Panc1 (cell line): ENCODE measurements around the gene AFM. TPM values are rescaled to one million over a fixed set of nuclear protein-coding genes. Genes with fewer than 3 reads are reported as not detected.

Experiments
- ATAC-seq: fragments of 200-7000 bp; cut with Tn5 transposase; 2 replicates; pipeline ENCODE4 v1.9.1; 2020; ENCODE audit warnings: mild to moderate bottlenecking, moderate library complexity
- BruUV-seq: library from RNA; stranded (reverse); fragments of 400-500 nt; replicated peaks from 2 replicates; lab custom pipeline; 2021; lab: Mats Ljungman, UMichigan
- CTCF ChIA-PET: fragments of 300-600 bp; sonication (Branson Sonifier 250); formaldehyde crosslinking; loops from one replicate; lab custom pipeline; 2022; ENCODE audit warnings: antibody characterized with exemption; lab: Charles Lee
- POLR2A ChIA-PET: fragments of 300-600 bp; sonication (Branson Sonifier 250); formaldehyde crosslinking; loops from one replicate; lab custom pipeline; 2022; ENCODE audit warnings: antibody characterized with exemption; lab: Charles Lee
- DNase-seq: peaks from one replicate; pipeline ENCODE4 v3.0.0-alpha.2; 2010; ENCODE audit warnings: low read depth, low spot score
- H3K27ac ChIP-seq: 2 replicates; pipeline ENCODE4 v1.5.1; 2011; ENCODE audit warnings: mild to moderate bottlenecking, low read length, inconsistent platforms
- H3K27me3 ChIP-seq: fragments of 200-500 bp; sonication (Bioruptor generic); 2 replicates; pipeline ENCODE4 v1.6.0; 2014; ENCODE audit warnings: low read length, inconsistent platforms; ENCODE audit not compliant: control insufficient read depth, insufficient read depth
- H3K36me3 ChIP-seq: fragments of 200-500 bp; sonication (Bioruptor generic); 2 replicates; pipeline ENCODE4 v1.5.1; 2014; ENCODE audit warnings: inconsistent platforms, mild to moderate bottlenecking, low read length, moderate library complexity; ENCODE audit not compliant: control insufficient read depth, insufficient read depth
- H3K4me1 ChIP-seq: 2 replicates; pipeline ENCODE4 v1.5.1; 2011; ENCODE audit warnings: inconsistent platforms, mild to moderate bottlenecking, low read length, moderate library complexity; ENCODE audit not compliant: control insufficient read depth, insufficient read depth
- H3K4me3 ChIP-seq, 2 experiments: 2 replicates each; pipeline ENCODE4 v1.5.1; 2011 to 2012; ENCODE audit warnings: low read depth in 2 of 2, low read length in 2 of 2, mild to moderate bottlenecking in 2 of 2, inconsistent platforms in 1 of 2, moderate library complexity in 1 of 2
- H3K9me3 ChIP-seq: fragments of 200-500 bp; sonication (Bioruptor generic); 2 replicates; pipeline ENCODE4 v1.5.1; 2014; ENCODE audit warnings: low read depth, mild to moderate bottlenecking, inconsistent platforms, low read length, moderate library complexity; ENCODE audit not compliant: control insufficient read depth, insufficient read depth
- CTCF ChIP-seq: fragments of 450-650 bp; IDR thresholded peaks from 2 replicates; pipeline ENCODE4 v1.5.1; 2017; ENCODE audit warnings: mild to moderate bottlenecking
- POLR2AphosphoS5 ChIP-seq: IDR thresholded peaks from 2 replicates; pipeline ENCODE4 v1.6.1; 2012; ENCODE audit warnings: mild to moderate bottlenecking, low read depth, low read length, moderate library complexity
- REST ChIP-seq, 2 experiments: IDR thresholded peaks; 2 replicates each; pipeline ENCODE4 v1.6.1; 2011 to 2012; ENCODE audit warnings: low read depth in 2 of 2, control low read depth in 1 of 2, low read length in 1 of 2, mild to moderate bottlenecking in 1 of 2, moderate library complexity in 1 of 2; ENCODE audit not compliant: insufficient read depth in 1 of 2
- SIN3A ChIP-seq: IDR thresholded peaks from 2 replicates; pipeline ENCODE4 v1.6.1; 2012; ENCODE audit warnings: low read depth, mild to moderate bottlenecking, low read length, moderate library complexity, borderline replicate concordance; ENCODE audit not compliant: insufficient read depth
- TCF7L2 ChIP-seq: IDR thresholded peaks from 2 replicates; pipeline ENCODE4 v1.6.1; 2011; ENCODE audit warnings: mild to moderate bottlenecking, low read depth, low read length, inconsistent platforms
- in situ Hi-C: cut with HindIII; loops from 2 replicates; pipeline ENCODE4 v1.10.0; 2016; ENCODE audit warnings: low sequenced_read_pairs, low pct_unique_long_range_greater_than_20kb
- intact Hi-C: fragments of 100-400 bp; cut with micrococcal nuclease; formaldehyde crosslinking; loops from one replicate; pipeline ENCODE4 v1.10.0; 2022; ENCODE audit not compliant: unreplicated experiment
- total RNA-seq: library from RNA; stranded (reverse); gene quantifications from one replicate; pipeline ENCODE4 v1.2.1, GENCODE V29; 2021; ENCODE audit not compliant: unreplicated experiment

Gene AFM
- total RNA-seq, 1 experiment from 2014 or later = not detected

GRCh38 chr4:73540826-73541225 lies 59.3 kb downstream of the AFM start:
- no peaks in the 10 kb centered on the region for H3K4me1 ChIP-seq
- no peaks in the 10 kb centered on the region for H3K36me3 ChIP-seq
- no peaks in the 10 kb centered on the region for H3K9me3 ChIP-seq
- no peak overlapping the region for H3K4me3 ChIP-seq
- TF ChIP-seq TCF7L2 (no peak), POLR2AphosphoS5 (no peak), SIN3A (no peak), REST (IDR thresholded peaks at IDR 0.05; ENCODE audit: insufficient read depth in 1 of 2, low read depth in 2 of 2, low read length in 1 of 2) (no peak), CTCF (no peak)
- CTCF ChIA-PET = no interaction called here
- H3K27me3 ChIP-seq = no peaks in the 10 kb centered on the region
- intact Hi-C loops = no loop called here
- no peak for DNase-seq
- POLR2A ChIA-PET = no interaction called here
- ATAC-seq = no peak
- BruUV-seq = no TSS peak
- no peak overlapping the region for H3K27ac ChIP-seq
- in situ Hi-C loops = no loop called here

GRCh38 chr4:73541251-73541650 lies 59.7 kb downstream of the AFM start:
- ChIA-PET POLR2A (no interaction called here), CTCF (no interaction called here)
- ATAC-seq = no peak
- Histone ChIP-seq H3K9me3 (no peaks in the 10 kb centered on the region), H3K4me1 (no peaks in the 10 kb centered on the region), H3K27me3 (no peaks in the 10 kb centered on the region), H3K4me3 (no peak overlapping the region), H3K27ac (no peak overlapping the region), H3K36me3 (no peaks in the 10 kb centered on the region)
- in situ Hi-C loops (no loop called here), intact Hi-C loops (no loop called here)
- BruUV-seq = no TSS peak
- TF ChIP-seq REST (IDR thresholded peaks at IDR 0.05; ENCODE audit: insufficient read depth in 1 of 2, low read depth in 2 of 2, low read length in 1 of 2) (no peak), CTCF (no peak), SIN3A (no peak), TCF7L2 (no peak)
- no peak for DNase-seq
